ENCODE data around the gene ANK2.

DNA sequence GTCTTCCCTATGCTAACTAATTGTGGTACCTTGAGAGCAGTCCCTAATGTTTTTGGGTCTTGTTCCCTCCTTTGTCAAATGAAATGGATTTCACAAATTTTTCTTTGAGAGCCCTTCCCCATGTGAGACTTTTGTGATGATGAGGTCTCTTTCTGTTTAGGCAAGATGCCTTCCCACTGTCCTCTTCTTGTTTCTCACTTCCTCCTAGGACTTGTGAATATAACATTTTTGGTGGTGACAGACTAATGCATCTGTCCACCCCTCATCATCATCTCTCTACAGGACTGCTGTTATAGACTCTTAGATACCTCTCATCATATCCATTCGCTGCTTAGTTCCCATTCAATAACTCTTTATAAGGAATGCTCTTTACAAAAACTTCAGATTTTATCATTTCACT lies 8.7 kb upstream of the ANK2 start:
- TF ChIP-seq, protein P1, sequence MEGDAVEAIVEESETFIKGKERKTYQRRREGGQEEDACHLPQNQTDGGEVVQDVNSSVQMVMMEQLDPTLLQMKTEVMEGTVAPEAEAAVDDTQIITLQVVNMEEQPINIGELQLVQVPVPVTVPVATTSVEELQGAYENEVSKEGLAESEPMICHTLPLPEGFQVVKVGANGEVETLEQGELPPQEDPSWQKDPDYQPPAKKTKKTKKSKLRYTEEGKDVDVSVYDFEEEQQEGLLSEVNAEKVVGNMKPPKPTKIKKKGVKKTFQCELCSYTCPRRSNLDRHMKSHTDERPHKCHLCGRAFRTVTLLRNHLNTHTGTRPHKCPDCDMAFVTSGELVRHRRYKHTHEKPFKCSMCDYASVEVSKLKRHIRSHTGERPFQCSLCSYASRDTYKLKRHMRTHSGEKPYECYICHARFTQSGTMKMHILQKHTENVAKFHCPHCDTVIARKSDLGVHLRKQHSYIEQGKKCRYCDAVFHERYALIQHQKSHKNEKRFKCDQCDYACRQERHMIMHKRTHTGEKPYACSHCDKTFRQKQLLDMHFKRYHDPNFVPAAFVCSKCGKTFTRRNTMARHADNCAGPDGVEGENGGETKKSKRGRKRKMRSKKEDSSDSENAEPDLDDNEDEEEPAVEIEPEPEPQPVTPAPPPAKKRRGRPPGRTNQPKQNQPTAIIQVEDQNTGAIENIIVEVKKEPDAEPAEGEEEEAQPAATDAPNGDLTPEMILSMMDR (IDR thresholded peaks at IDR 0.05; ENCODE audit: insufficient read depth, low read depth, low read length), result no peak
- no peak for TF ChIP-seq EZH2 (IDR thresholded peaks at IDR 0.05; ENCODE audit: insufficient read depth, low read length)

Measured in astrocyte (in vitro differentiated cells and primary cell).